NCI-H446 treated with DMSO at 0.1 percent for 48 hours (cell line): ENCODE results near the gene IPO11.
"Not testable (repeated sequence)": the region's sequence is repeated elsewhere in the genome, so short reads cannot be mapped to it uniquely, and the experiment has no call there.

ENCODE experiments used
- DNase-seq: peaks from one replicate; lab custom pipeline; 2025; lab: John Stamatoyannopoulos, UW

Gene IPO11

DNA sequence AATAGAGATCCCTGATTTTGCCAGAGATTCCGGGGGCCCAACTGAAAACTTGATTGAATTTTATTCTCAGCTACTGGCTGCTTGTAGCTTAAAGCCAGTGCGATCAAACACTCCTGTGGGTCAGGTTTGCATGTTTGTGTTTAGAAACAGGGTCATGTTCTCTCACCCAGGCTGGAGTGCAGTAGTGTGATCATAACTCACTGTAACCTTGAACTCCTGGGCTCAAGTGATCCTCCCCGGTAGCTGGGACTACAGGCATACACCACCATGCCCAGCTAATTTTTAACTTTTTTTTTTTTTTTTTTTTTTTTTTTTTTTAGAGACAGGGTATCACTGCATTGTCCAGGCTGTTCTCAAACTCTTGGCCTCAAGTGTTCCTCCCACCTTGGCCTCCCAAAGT is 232.7 kb downstream of the IPO11 start:
- no peak for DNase-seq

DNA sequence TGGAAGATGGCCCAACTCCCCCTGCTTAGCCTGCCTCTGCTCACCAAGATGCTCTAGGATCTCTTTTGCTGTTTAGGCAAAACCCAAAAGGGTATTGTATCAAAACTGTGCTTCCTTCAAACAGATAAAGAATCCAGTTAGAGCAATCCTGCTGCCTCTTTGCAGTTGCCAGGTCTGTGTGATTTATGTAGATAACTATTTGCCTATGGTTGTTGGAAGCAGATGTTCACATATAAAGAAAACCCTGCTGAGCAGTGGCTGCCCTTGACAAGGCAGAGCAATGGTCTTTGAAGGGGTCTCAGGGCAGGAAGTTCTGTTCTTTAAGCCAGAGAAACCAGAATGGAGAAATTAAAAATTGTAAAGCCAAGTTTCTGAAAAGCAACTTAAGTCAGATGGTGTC is 234.7 kb downstream of the IPO11 start:
- no peak for DNase-seq

DNA sequence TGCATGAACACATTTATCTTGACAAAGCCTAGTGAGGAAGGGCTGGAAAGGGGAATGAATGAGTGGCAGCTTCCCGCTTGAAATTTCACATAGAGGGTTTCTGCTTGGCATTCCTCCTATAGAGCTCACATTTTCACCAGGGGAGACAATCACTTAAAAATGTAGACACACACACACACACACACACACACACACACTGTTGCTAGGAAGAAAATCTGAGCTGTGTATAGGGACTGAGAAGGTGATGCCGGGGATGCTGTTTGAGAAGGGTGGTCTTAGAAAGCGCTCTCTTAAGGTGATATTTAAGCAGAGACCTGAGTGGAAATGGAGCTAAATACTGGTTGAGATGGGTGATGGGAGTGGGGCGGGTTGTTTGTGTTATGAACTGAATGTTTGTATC is 236.5 kb downstream of the IPO11 start:
- DNase-seq: no peak

DNA sequence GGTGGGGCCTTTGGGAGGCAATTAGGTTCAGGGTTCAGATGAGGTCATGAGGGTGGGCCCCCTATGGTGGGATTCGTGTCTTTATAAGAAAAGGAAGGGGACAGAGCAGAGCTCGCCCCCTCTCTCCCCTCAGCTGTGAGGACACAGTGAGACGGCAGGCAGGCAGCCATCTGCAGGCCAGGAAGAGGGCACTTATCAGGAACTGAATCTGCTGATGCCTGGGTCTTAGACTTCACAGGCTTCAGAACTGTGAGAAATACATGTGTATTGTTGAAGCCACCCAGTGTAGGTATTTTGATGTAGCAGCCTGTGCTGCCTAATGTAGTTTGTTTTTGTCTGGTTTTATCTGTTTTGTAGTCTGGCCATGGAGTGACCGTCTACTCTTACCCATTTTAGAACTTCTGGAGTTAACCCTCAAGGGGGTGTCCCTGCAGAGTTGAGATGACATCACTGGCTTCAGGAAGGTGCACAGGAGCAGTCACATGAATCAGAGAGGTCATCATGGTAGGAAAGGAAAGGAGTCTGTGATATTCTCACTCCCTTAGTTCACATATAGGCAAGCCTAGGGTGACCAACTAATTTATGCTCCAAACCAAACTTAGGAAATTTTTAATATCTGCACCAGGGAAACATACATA is 237.0 kb downstream of the IPO11 start:
- no peak for DNase-seq

DNA sequence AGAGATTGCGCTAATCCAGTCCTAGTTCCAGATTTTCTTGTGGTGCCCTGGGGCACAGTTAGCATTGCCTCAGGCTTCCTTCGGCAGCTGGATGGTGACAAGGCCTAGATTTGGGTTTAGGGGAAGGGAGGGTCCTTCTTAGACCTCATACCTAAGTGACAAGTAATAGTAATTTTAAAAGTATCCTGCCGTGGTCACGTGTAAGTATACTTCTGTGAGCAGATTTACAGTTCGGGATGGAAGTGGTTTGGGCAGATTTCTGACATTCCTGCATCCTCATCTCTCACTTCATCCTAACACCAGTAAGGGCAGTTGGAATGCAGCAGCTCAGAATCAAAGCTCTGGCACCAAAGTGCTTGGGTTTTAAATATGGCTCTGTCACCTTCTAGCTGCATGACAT is 237.6 kb downstream of the IPO11 start:
- no peak for DNase-seq

DNA sequence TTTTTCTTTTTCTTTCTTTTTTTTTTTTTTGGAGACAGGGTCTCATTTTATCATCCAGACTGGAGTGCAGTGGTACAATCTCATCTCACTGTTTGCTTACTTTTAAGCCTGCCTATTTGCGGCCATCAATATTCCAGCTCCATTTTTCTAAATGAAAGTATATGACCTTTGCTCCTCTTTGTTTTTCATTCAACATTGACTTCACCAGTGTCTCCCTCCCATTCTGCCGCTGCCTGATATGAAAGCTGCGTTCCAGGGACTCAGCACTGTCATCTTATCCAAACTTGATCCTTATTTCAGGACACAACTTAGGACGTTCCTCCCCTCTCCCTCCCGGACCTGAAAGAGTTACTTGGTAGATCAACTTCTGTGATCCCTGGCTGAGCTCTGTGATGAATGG is 239.7 kb downstream of the IPO11 start:
- no peak for DNase-seq

DNA sequence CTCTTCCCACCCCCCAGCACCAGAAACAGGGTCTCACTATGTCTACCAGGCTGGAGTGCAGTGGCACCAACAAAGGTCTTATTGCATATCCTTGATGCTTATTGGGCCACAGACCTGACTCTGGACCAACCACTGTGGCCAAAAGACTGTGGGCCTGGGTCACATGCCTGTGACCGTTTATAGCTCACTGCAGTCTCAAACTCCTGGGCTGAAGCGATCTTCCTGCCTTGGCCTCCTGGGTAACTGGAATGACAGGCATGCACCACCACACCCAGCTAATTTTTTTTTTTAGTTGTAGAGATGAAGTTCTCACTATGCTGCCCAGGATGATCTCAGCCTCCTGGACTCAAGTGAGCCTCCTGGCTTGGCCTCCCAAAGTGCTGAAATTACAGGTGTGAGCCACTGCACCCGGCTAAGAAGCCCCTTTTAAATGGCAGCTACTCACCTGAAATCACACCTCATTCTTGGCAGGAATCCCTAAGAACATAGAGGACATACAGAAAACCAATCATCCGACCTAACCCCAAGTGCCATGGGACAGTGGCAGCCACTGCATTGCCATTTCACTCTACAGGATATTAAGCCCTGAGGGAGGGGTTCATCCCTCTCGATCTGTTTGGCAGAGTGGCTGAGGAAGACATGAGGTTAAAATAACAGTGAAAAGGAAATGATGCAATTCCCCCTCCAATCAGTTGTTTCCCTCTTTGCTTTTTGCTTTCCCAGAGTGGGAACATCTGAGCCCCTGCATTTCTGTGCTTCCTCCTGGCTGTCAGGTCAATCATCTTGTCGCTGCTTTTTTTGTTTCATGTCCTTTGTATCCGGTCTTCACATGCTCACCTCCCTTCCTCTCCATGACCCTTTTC is 240.7 kb downstream of the IPO11 start:
- no peak for DNase-seq

DNA sequence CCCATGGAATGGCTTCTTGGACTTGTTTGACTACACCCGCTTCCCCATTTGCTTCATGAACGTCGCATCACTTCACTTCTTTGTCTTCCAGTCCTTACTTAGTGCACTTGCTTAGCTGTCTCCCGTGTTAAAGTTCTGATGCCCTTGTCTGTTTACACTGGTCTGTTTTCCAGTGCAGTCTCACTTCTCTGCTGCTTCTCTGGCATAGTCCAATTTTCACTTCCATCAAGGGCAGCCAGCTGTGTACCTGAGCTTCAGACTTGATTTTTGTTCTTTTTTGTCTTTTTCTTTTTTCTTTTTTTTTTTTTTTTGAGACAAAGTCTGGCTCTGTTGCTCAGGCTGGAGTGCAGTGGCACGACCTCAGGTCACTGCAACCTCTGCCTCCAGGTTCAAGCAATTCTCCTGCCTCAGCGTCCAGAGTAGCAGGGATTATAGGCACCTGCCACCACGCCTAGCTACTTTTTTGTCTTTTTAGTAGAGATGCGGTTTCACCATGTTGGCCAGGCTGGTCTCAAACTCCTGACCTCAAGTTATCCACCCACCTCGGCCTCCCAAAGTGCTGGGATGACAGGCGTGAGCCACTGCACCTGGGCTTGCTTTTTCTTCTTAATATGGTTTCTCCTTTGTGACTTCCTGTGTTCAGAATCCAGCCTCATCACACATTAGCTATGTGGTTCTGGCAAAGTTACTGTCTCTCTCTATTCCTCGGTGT is 241.5 kb downstream of the IPO11 start:
- no peak for DNase-seq

DNA sequence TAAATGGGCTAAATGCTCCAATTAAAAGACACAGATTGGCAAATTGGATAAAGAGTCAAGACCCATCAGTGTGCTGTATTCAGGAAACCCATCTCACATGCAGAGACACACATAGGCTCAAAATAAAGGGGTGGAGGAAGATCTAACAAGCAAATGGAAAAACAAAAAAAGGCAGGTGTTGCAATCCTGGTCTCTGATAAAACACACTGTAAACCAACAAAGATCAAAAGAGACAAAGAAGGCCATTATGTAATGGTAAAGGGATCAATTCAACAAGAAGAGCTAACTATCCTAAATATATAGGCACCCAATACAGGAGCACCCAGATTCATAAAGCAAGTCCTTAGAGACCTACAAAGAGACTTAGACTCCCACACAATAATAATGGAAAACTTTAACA is 245.2 kb downstream of the IPO11 start:
- DNase-seq: not testable (repeated sequence)

DNA sequence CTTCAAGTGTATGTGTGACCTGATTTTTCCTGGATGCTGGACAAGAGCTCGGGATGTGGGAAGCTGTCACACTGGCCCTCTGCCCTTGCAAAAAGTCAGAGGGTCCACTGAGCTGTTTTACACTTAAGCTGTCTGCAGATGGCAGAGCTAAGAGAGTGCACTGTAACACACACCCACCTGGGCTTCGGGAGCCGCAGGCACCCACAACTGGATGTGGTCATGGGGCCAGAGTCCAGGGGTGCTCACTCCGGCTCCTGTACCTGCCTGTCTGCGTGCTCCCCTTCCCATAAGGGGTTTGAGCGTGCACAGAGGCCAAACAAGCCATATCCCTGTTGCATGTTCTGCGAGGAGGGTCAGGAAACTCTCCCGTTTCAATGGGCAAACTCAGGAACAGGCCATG is 248.6 kb downstream of the IPO11 start:
- no peak for DNase-seq

DNA sequence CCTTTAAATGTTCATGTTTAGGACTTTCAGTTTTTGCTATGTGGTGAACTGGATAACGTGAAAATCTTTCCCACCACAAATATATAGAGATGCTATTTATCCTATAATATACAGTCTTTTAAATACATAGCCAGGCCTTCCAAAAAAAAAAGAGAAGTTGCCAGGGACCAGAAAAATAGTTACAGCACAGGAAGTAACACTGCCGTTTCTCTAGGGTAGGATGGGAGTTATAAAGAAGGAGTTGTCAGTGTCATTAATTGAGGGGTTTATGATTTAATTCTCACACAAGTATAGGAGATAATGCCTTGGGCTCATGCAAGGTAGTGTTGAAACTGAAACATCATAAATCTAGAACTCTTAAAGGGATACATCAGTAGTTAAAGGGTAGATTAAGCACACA is 250.0 kb downstream of the IPO11 start:
- DNase-seq: no peak

DNA sequence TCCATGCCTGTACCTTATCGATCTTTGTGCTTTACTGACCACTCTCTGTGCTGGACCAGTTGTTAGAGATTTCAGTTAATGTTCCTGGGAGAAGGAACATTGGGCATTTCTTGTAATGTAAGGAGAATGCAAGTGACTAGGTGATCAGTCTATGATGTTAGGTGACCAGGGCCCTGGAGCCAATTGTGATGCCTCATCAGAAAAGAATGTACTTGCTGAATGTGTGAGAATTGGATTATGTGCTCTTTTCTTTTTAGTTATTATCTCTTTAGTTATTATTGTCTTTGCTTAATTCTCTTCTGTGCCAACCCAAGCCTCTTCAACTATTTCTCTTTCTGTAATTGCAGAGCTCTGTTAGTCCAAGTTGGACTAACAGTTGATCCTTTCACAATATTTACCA is 258.9 kb downstream of the IPO11 start:
- DNase-seq: no peak

DNA sequence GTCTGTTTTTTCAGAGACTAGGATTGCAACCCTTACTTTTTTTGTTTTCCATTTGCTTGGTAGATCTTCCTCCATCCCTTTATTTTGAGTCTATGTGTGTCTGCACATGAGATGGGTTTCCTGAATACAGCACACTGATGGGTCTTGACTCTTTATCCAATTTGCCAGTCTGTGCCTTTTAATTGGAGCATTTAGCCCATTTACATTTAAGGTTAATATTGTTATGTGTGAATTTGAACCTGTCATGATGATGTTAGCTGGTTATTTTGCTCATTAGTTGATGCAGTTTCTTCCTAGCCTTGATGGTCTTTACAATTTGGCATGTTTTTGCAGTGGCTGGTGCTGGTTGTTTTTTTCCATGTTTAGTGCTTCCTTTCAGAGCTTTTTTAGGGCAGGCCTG is 264.0 kb downstream of the IPO11 start:
- DNase-seq: not testable (repeated sequence)
